GM10248 (cell line): ENCODE measurements around the gene BACE1-AS.
"Not testable (repeated sequence)": the region's sequence is repeated elsewhere in the genome, so short reads cannot be mapped to it uniquely, and the experiment has no call there.

Experiments
- CTCF ChIA-PET: fragments of 300-600 bp; sonication (Branson Sonifier 250); formaldehyde crosslinking; extraction: SDS; loops from one replicate; lab custom pipeline; 2021; ENCODE audit warnings: antibody characterized with exemption; lab: Yijun Ruan, JAX
- POLR2A ChIA-PET: fragments of 350-650 bp; sonication (Branson Sonifier 250); formaldehyde crosslinking; extraction: SDS; loops from one replicate; lab custom pipeline; 2020; ENCODE audit warnings: antibody characterized with exemption; lab: Yijun Ruan, JAX
- DNase-seq: peaks from one replicate; pipeline ENCODE4 v3.0.0; 2012; ENCODE audit errors: extremely low spot score
- CTCF ChIP-seq: IDR thresholded peaks from 2 replicates; pipeline ENCODE4 v1.5.1; 2012; ENCODE audit warnings: mild to moderate bottlenecking, low read depth; ENCODE audit errors: extremely low read depth, missing control alignments, control extremely low read depth

BACE1-AS gene

GRCh38 chr11:117259417-117259816, 31.7 kb upstream of the BACE1-AS start:
- CTCF ChIA-PET = interaction anchor here (0.9 kb wide), 1 partner anchor 32 kb away, joined by 3 read pairs; no protein-coding TSS in a partner anchor

DNA sequence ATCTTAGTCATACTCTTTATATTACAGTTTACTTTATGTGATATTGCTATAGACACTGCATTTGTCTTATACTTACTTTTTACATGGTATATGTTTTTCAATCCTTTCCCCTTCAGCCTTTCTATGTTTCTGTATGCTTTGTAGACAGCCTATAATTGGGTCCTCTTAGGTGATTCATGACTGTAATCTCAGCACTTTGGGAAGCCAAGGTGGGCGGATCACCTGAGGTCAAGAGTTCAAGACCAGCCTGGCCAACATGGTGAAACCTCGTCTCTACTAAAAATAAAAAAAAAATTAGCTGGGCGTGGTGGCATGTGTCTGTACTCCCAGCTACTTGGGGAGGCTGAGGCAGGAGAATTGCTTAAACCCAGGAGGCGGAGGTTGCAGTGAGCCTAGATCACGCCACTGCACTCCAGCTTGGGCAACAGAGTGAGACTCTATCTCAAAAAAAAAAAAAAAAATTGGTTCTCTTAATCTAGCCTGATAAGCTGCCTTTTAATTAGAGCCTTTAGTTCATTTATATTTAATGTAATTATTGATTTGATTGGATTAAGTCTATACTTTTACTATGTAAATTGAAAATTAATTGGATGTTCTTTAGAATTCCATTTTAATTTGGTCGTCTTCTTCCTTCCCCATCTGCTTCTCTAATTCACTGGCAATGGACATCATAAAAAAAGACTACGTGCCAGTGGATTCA, 26.4 kb upstream of the BACE1-AS start:
- CTCF ChIA-PET, POLR2A ChIA-PET: not testable (repeated sequence)

More at GRCh38 chr11:117259417-117259816, 31.7 kb upstream of the BACE1-AS start:
- no peak for TF ChIP-seq CTCF
- POLR2A ChIA-PET = no interaction called here
- no peak for DNase-seq

DNA sequence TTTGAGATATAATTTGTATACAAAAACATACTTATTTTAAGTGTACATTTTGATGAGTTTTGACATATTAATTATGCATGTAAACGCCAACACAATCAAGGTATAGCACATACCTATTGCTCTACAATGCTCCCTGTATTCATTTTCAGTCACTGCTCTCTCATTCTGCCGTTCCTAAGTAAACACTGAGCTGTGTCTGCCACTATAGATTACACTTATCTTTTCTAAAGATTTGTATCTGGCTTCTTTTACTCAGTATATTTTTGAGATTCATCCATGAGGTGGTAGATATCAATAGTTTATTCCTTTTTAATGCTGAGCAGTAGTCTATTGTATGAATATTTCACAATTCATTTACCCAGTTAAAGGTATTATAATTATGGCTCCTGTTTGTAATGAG, 25.4 kb upstream of the BACE1-AS start:
- POLR2A ChIA-PET = no interaction called here
- no peak for DNase-seq
- CTCF ChIA-PET = no interaction called here
- no peak for TF ChIP-seq CTCF

More for the DNA sequence above, 26.4 kb upstream of the BACE1-AS start:
- DNase-seq = not testable (repeated sequence)

DNA sequence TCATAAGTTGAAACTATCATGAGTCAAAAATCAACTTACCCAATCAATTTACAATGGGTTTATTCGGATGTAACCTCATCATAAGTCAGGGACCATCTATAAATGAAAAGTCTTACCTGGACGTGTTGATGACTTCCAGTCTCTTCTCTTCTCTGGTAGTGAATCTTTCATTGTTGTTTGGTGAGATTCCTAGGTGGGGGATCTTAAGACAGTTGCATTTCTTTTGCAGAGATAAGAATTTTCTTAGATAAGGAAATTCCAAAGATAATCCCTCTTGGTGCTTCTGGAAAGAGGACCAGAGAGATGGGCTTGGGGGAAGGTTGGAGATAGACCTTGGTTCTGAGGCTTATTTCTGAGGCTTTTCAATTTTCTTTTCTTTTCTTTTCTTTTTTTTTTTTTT, 21.3 kb upstream of the BACE1-AS start:
- DNase-seq = no peak
- ChIA-PET CTCF (no interaction called here), POLR2A (no interaction called here)
- TF ChIP-seq CTCF = no peak

GRCh38 chr11:117271208-117271607, 19.9 kb upstream of the BACE1-AS start:
- POLR2A ChIA-PET = no interaction called here
- CTCF ChIA-PET = interaction anchor here (1.1 to 1.4 kb wide), 3 partner anchors 15 to 45 kb away, joined by 4 to 7 read pairs (median 4); no protein-coding TSS in a partner anchor
- no peak for TF ChIP-seq CTCF
- no peak for DNase-seq

DNA sequence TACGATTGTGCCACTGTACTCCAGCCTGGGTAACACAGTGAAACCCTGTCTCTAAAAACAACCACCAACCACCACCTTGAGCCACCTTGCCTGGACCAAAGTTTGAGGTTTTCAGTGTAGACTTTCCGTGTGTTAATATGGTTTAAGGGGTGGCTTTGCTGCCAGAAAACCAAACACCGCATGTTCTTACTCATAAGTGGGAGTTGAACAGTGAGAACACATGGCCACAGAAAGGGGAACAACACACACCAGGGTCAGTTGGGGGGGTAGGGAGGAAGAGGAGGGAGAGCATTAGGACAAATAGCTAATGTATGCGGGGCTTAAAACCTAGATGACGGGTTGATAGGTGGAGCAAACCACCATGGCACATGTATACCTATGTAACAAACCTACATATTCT, 19.0 kb upstream of the BACE1-AS start:
- POLR2A ChIA-PET, DNase-seq: not testable (repeated sequence)
- CTCF ChIA-PET = interaction anchor here (1.1 to 1.4 kb wide), 3 partner anchors 14 to 46 kb away, joined by 4 to 7 read pairs (median 4); no protein-coding TSS in a partner anchor

- POLR2A ChIA-PET = no interaction called here
- TF ChIP-seq CTCF = no peak
- CTCF ChIA-PET = no interaction called here
- no peak for DNase-seq
These were observed 17.4 kb upstream of the BACE1-AS start for GRCh38 chr11:117273550-117274289.
